GM19239 (cell line): ENCODE measurements around the gene TPCN2.
A peak's percentile ranks its signal among the peaks of the same experiment; 100 is the strongest.

Experiments used
- DNase-seq: peaks from one replicate; pipeline ENCODE4 v3.0.0; 2011; ENCODE audit warnings: low spot score; ENCODE audit not compliant: insufficient read length
- FAIRE-seq: peaks from 2 replicates; lab custom pipeline; 2011; peaks lifted over from hg19 to GRCh38; lab: Jason Lieb, UNC

TPCN2 gene

GRCh38 chr11:69035150-69035945 is 13.4 kb upstream of the TPCN2 start:
- DNase-seq (no peak), FAIRE-seq (no peak)

- FAIRE-seq (no peak), DNase-seq (no peak)
These were observed 12.8 kb upstream of the TPCN2 start for GRCh38 chr11:69035946-69036340.

- FAIRE-seq, result no peak
- DNase-seq, result no peak
These were observed 11.7 kb upstream of the TPCN2 start for GRCh38 chr11:69037074-69037473.

DNA sequence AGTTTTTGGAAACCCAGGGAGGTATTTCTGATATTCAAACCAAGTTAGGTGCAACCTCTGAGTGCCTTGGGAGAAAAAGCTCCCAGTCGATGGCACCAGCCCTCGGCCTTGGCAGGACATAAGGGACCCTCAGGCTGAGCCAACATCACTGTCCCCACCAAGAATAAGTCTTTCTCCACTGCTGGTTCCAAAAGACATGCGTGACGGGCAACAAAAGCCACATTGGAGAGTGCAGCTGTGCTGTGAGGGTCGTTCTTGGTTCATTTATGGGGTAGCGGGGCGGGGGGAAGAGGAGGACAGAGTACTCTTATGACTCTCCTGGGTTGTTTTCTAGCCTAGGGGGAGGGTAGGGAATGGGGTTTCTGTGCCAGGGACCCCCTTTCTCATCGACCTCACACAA is 11.2 kb upstream of the TPCN2 start:
- no peak for DNase-seq
- FAIRE-seq, result no peak

DNA sequence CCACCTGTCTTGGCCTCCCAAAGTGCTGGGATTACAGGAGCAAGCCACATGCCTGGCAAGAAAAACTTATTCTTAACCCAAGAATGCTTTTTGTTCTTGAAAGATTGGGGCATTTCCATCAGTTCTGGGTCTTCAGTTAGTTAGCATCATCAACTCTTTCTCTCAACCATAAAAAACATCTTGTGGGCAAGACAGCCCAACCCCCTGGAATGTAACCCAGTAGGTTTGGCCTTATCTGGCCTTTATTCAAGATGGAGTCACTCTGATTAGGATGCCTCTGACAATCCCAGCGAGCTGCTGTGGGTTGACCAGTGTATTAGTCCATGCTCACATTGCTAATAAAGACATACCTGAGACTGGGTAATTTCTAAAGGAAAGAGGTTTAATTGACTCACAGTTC is 9.2 kb upstream of the TPCN2 start:
- FAIRE-seq (no peak), DNase-seq (no peak)

- FAIRE-seq (no peak), DNase-seq (no peak)
These were observed 8.7 kb upstream of the TPCN2 start for GRCh38 chr11:69040051-69040450.

GRCh38 chr11:69040581-69041260 is 8.0 kb upstream of the TPCN2 start:
- FAIRE-seq (no peak), DNase-seq (no peak)

DNA sequence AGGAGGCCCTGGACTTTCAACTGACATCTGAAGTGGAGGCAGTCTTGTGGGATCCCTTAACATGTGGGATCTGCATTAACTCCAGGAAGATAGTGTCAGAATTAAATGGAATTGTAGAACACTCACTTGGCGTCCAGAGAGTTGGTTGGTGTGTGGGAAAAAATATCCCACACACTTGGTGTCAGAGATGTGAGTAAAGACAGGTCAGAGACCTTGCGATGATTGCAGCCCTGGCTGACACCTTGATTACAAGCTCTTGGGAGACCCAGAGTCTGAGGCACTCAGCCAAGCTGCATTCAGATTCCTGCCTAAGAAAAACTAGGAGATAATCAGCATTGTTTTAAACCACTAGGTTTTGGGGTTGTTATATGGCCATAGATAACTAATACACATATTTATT is 7.2 kb upstream of the TPCN2 start:
- no peak for FAIRE-seq
- DNase-seq, result no peak

DNA sequence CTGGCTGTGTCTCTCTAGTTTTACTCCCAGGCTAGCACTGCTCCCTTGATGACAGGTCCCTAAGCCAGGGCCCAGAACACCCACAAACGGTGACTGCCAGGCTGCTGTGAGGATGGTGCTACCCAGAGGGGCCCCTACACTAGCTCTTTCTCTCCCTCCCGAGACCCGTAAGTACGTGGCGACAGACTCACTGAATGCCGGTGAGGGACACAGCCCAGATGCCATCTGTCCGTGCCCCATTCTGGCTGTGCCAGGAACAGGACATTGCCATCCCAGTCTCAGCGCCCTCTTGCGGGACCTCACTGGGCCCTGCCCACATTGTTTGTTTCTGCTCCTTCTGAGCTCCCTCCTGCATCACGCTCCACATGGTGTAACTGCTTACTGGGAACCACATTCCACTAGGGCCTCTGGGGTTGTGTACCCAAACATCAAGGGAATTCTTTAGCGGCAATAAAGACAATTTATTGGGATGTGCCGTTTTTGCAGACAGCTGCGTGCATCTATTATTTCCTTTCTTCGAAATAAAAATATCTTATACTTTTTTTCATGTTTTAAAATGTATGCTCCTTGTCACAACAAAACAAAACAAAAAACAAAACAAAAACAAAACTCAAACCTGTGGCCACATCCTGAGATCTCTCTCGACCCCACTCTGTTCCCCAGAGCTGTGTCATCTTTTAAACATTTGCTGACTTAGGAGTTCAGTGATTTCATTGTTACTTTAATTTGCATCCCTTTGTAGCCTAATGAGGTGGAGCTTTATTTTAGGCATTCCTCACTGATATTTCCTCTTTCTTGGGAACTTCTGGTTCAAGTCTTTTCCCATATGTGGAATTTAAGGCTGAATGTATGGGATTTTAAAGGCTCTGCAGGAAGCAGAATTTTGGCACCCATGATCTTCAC is 4.4 kb upstream of the TPCN2 start:
- DNase-seq, result no peak
- no peak for FAIRE-seq

DNA sequence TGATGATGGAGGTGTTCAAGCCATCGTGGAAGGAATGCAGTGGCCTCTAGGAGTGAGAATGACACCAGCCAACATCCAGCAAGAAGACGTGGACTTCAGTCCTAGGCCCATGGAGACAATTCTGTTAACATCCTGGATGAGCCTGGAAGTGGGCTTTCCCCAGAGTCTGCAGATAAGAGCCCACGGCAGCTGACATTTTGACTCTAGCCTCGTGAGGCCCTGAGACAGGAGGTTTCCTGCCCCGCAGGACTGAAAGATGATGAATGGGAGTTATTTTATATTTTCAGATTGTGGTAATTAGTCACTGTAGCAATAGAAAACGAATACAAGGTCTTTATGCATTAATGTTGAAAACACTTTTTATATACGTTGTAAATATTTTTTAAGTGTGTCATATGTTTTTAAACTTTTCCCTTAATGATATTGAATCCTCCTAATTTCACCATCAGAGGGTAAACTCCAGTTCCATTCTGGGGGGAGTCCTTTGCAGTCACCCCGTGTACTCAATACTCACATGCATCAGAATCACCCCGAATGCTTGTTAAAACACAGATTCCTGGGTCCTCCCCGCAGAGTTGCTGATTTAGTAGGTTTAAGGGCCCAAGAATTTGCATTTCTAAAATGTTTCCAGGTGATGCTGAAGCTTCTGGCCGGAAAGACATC is 570 bp upstream of the TPCN2 start:
- FAIRE-seq (no peak), DNase-seq (no peak)

GRCh38 chr11:69049490-69049867 is 747 bp downstream of the TPCN2 start:
- FAIRE-seq, result peak; percentile 31
- DNase-seq, result no peak

DNA sequence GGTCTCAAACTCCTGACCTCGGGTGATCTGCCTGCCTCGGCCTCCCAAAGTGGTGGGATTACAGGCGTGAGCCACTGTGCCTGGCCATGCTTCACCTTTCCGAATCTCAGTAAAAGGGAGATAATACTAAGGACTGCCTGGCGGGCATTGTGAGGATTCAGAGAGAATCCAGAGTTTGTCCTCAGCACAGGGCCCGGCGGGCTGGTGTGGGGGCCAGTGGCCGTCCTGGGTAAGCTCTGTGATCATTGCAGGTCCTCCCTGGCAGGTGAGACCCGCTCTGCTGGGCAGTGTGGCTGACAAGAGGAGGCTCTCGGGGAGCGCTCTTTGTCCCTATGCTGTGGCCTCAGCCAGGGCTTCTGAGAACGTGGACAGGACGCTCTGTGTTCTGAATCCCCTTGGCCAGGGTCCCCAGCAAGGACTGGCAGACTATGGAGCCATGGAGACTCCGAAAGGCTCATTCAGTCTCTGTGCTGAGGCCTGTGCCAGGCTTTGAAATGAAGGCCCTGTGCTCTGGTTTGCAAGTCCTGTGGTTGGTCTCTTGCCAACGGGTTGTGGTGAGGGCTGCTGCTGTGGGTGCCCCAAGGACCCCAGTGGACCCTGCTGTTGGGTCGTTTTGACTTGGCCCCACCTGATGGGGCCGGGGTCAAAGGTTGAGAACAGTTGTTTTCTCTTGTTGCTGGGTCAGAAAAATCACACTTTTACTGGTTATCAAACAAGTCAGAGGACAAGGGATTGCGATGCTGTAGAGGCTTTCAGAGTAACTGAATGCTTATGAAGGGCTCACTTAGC is 2.1 kb downstream of the TPCN2 start:
- DNase-seq, result no peak
- FAIRE-seq, result no peak

DNA sequence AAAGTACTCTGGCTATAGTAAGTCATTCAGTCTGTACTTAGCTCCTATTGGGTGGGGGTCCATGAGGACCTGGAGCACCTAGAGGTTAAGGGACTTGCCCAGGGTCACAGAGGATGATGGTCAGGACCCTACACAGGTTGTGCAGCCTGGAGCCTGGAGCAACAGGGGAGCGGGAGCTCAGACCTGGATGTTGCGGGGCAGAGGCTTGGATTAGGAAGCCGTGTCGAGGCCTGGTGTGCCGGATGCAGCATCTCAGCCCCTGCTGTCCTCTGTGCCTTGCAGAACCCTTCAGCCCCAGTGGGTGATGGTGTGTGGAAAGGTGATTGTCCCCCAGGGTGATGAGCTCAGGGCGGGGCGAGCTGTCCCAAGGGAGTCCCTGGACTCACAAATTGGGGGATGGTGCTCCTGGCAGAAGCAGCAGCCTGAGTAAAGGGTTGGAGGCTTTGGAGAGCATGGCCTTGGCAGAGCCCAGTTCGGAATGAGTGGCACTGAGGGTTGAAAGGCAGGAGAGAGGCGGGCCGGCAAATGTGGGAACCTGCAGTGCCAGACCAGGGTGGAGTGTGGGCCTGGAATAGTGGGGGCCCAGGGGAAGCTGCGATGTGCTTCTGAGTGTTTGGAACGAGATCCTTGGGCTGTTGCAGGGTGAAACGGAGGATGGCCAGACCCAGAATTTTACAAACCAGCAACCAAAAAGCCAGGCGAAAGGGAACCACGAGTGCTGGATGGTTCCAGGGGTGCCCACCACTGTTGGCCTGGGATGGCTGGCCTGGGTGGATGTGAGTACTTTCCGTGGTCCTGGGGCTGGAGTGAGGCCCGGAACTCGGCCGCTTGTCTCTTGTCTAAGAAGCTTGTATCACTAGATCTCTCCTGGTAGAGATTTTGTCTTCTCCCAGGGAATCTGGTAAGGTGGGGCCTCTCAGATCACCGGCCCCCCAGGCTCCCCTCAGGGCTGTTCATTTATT is 2.9 kb downstream of the TPCN2 start:
- DNase-seq (no peak), FAIRE-seq (no peak)

DNA sequence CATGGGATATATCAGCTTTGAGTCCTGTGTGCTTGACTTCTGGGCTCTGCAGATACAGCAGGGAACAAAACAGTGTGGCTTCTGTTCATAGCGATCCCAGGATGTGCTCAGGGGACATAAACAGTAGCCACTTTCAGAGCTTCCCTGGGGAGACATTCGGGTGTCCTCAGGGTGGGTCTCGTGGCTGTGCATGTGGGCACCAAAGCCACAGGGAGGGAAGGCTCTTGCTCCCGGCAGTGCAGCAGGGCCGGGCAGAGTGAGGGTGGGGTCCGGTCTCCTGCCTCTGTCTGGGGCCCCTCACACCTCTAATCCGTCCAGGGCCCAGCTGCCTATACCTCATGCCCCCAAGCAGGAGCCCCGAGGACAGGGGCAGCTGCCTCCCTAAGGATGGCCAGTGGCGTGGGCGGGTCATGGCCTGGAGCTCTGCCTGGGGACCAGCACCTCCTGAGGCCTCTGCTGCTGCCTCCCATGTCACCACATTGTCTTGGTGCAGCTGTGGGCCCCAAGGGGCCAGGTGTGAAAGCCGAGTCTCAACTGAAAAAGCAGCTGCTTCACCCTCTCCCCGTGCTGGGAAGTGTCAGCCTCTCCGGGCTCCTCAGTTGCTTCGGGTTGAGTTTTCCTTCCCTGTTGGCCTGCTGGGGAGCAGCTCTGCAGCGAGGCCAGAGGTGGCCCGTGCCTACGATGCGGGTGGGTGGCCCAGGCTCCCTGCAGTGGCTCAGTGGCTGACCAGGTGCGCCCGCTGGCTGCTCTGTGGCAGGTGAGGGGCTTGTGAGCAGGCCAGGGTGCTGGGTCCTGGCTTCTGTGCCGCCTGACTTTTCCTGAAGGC is 3.8 kb downstream of the TPCN2 start:
- DNase-seq, result peak; percentile 45
- FAIRE-seq, result no peak

DNA sequence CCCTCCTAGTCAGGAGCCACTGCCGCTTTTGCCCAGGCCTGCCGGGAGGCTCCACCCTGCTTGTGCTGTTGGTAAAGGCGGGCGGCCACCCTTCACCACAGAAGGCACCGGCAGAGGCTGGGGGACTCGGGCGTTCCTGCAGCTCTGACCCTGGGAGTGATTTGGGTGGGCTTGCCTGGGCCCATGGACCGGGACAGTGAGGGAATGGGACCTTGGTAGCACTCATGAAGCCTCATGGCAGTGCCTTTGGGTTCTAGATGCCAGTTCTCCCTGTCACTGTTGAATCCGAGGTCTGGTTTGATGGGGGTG is 4.4 kb downstream of the TPCN2 start:
- DNase-seq, result no peak
- no peak for FAIRE-seq

- FAIRE-seq (no peak), DNase-seq (no peak)
These were observed 5.0 kb downstream of the TPCN2 start for GRCh38 chr11:69053546-69054396.
